ENCODE results near the gene TSPAN3.

DNA sequence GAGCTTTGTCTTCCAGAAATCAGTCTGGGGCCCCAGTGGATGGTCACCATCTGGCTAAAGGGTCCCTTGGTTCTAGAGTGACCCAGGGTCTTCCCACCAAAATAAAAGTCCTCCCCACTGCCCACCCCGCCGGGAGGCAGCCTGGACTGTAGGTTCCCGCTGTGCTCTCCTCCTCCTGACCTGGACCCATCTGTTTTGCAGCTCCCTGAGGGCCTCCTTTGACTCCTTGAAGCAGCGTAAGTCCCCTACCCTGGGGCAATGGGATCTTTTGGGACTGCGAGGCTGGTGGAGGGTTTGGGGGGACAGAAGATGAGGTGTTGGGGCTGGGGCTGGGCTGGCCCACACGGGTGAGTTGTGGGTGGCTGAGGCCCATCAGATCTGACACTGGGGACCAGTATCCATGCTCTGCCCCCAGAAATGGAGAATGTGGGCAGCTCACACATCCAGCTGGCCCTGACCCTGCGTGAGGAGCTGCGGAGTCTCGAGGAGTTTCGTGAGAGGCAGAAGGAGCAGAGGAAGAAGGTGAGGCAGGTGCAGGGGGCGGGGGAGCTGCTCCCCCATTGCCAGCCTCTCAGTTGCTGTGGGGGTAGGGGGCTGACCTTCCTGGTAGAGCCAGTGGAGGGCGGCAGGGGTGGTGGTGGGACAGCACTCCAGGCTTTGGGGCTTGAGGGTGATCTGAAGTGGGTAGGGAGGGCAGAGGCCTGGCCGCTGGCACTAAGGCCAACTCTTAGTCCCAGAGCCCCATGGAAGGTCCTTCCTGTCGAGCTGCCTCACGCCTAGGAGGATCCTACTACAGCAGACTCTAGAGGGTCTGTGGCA lies 45.6 kb downstream of the TSPAN3 start:
- TF ChIP-seq, protein P1, sequence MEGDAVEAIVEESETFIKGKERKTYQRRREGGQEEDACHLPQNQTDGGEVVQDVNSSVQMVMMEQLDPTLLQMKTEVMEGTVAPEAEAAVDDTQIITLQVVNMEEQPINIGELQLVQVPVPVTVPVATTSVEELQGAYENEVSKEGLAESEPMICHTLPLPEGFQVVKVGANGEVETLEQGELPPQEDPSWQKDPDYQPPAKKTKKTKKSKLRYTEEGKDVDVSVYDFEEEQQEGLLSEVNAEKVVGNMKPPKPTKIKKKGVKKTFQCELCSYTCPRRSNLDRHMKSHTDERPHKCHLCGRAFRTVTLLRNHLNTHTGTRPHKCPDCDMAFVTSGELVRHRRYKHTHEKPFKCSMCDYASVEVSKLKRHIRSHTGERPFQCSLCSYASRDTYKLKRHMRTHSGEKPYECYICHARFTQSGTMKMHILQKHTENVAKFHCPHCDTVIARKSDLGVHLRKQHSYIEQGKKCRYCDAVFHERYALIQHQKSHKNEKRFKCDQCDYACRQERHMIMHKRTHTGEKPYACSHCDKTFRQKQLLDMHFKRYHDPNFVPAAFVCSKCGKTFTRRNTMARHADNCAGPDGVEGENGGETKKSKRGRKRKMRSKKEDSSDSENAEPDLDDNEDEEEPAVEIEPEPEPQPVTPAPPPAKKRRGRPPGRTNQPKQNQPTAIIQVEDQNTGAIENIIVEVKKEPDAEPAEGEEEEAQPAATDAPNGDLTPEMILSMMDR (IDR thresholded peaks at IDR 0.05), result no peak
- TF ChIP-seq NFYB (CRISPR knock-in tag; conservative IDR thresholded peaks at IDR 0.05; ENCODE audit: low read depth) (no peak), ZNF416 (CRISPR knock-in tag; IDR thresholded peaks at IDR 0.05) (no peak), FOXK1 (CRISPR knock-in tag; IDR thresholded peaks at IDR 0.05) (no peak), ESRRA (CRISPR knock-in tag; IDR thresholded peaks at IDR 0.05; ENCODE audit: borderline replicate concordance) (no peak)
- TF ChIP-seq, protein P2, sequence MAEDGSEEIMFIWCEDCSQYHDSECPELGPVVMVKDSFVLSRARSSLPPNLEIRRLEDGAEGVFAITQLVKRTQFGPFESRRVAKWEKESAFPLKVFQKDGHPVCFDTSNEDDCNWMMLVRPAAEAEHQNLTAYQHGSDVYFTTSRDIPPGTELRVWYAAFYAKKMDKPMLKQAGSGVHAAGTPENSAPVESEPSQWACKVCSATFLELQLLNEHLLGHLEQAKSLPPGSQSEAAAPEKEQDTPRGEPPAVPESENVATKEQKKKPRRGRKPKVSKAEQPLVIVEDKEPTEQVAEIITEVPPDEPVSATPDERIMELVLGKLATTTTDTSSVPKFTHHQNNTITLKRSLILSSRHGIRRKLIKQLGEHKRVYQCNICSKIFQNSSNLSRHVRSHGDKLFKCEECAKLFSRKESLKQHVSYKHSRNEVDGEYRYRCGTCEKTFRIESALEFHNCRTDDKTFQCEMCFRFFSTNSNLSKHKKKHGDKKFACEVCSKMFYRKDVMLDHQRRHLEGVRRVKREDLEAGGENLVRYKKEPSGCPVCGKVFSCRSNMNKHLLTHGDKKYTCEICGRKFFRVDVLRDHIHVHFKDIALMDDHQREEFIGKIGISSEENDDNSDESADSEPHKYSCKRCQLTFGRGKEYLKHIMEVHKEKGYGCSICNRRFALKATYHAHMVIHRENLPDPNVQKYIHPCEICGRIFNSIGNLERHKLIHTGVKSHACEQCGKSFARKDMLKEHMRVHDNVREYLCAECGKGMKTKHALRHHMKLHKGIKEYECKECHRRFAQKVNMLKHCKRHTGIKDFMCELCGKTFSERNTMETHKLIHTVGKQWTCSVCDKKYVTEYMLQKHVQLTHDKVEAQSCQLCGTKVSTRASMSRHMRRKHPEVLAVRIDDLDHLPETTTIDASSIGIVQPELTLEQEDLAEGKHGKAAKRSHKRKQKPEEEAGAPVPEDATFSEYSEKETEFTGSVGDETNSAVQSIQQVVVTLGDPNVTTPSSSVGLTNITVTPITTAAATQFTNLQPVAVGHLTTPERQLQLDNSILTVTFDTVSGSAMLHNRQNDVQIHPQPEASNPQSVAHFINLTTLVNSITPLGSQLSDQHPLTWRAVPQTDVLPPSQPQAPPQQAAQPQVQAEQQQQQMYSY (CRISPR knock-in tag; IDR thresholded peaks at IDR 0.05), result no peak
- TF ChIP-seq, protein P3, sequence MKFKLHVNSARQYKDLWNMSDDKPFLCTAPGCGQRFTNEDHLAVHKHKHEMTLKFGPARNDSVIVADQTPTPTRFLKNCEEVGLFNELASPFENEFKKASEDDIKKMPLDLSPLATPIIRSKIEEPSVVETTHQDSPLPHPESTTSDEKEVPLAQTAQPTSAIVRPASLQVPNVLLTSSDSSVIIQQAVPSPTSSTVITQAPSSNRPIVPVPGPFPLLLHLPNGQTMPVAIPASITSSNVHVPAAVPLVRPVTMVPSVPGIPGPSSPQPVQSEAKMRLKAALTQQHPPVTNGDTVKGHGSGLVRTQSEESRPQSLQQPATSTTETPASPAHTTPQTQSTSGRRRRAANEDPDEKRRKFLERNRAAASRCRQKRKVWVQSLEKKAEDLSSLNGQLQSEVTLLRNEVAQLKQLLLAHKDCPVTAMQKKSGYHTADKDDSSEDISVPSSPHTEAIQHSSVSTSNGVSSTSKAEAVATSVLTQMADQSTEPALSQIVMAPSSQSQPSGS (CRISPR knock-in tag; IDR thresholded peaks at IDR 0.05; ENCODE audit: borderline replicate concordance, low read depth), result no peak
- TF ChIP-seq, protein P4, sequence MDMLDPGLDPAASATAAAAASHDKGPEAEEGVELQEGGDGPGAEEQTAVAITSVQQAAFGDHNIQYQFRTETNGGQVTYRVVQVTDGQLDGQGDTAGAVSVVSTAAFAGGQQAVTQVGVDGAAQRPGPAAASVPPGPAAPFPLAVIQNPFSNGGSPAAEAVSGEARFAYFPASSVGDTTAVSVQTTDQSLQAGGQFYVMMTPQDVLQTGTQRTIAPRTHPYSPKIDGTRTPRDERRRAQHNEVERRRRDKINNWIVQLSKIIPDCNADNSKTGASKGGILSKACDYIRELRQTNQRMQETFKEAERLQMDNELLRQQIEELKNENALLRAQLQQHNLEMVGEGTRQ (CRISPR knock-in tag; IDR thresholded peaks at IDR 0.05), result no peak
- TF ChIP-seq, protein P5, sequence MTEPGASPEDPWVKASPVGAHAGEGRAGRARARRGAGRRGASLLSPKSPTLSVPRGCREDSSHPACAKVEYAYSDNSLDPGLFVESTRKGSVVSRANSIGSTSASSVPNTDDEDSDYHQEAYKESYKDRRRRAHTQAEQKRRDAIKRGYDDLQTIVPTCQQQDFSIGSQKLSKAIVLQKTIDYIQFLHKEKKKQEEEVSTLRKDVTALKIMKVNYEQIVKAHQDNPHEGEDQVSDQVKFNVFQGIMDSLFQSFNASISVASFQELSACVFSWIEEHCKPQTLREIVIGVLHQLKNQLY (CRISPR knock-in tag; IDR thresholded peaks at IDR 0.05), result no peak

Data from WTC11 (cell line).